Measurements from ENCODE around the gene RNF41. TPM values are rescaled to one million over a fixed set of nuclear protein-coding genes. Genes with fewer than 3 reads are reported as not detected.

Gene RNF41
- total and polyA plus RNA-seq, 2 of the 13 experiments (the other 11 are each of a cell fraction or from before 2014, with no cell fraction given): 27.1 to 39.4 TPM

Other genes with a start within 250 kb of the RNF41 start
- gene RAB5B, start 247.8 kb downstream of the RNF41 start, total RNA-seq (2016; rRNA removed; fragmentation: Illumina TruSeq; extraction: Trizol): 26.0 and 33.1 TPM in 2 replicates
- 68.3 and 70.4 TPM in 2 replicates for gene RAB5B, start 247.8 kb downstream of the RNF41 start, polyA plus RNA-seq (2011; rRNA removed)
- gene SUOX, start 224.6 kb downstream of the RNF41 start, total RNA-seq (2016; rRNA removed; fragmentation: Illumina TruSeq; extraction: Trizol): 23.9 and 24.6 TPM in 2 replicates
- gene SUOX, start 224.6 kb downstream of the RNF41 start, polyA plus RNA-seq (2011; rRNA removed): 25.9 and 28.9 TPM in 2 replicates
- gene IKZF4, start 200.9 kb downstream of the RNF41 start, total RNA-seq (2016; rRNA removed; fragmentation: Illumina TruSeq; extraction: Trizol): 0.58 and 0.76 TPM in 2 replicates
- 2.2 TPM in 2 replicates for gene IKZF4, start 200.9 kb downstream of the RNF41 start, polyA plus RNA-seq (2011; rRNA removed)
- 421 and 486 TPM in 2 replicates for gene RPS26, start 180.0 kb downstream of the RNF41 start, total RNA-seq (2016; rRNA removed; fragmentation: Illumina TruSeq; extraction: Trizol)
- gene RPS26, start 180.0 kb downstream of the RNF41 start, polyA plus RNA-seq (2011; rRNA removed): 137 and 150 TPM in 2 replicates
- 55.2 and 93.6 TPM in 2 replicates for gene ERBB3, start 141.8 kb downstream of the RNF41 start, total RNA-seq (2016; rRNA removed; fragmentation: Illumina TruSeq; extraction: Trizol)
- gene ERBB3, start 141.8 kb downstream of the RNF41 start, polyA plus RNA-seq (2011; rRNA removed): 358 and 371 TPM in 2 replicates
- gene PA2G4, start 117.4 kb downstream of the RNF41 start, total RNA-seq (2016; rRNA removed; fragmentation: Illumina TruSeq; extraction: Trizol): 240 and 281 TPM in 2 replicates
- gene PA2G4, start 117.4 kb downstream of the RNF41 start, polyA plus RNA-seq (2011; rRNA removed): 115 and 147 TPM in 2 replicates
- 4,012 and 4,443 TPM in 2 replicates for gene RPL41, start 105.3 kb downstream of the RNF41 start, total RNA-seq (2016; rRNA removed; fragmentation: Illumina TruSeq; extraction: Trizol)
- 6,595 and 7,670 TPM in 2 replicates for gene RPL41, start 105.3 kb downstream of the RNF41 start, polyA plus RNA-seq (2011; rRNA removed)
- gene ZC3H10, start 103.7 kb downstream of the RNF41 start, total RNA-seq (2016; rRNA removed; fragmentation: Illumina TruSeq; extraction: Trizol): 1.9 and 2.3 TPM in 2 replicates
- gene ZC3H10, start 103.7 kb downstream of the RNF41 start, polyA plus RNA-seq (2011; rRNA removed): 0.70 and 0.98 TPM in 2 replicates
- 30.1 and 66.9 TPM in 2 replicates for gene ESYT1, start 93.7 kb downstream of the RNF41 start, total RNA-seq (2016; rRNA removed; fragmentation: Illumina TruSeq; extraction: Trizol)
- gene ESYT1, start 93.7 kb downstream of the RNF41 start, polyA plus RNA-seq (2011; rRNA removed): 71.0 and 80.1 TPM in 2 replicates
- 75.7 and 76.5 TPM in 2 replicates for gene MYL6B, start 69.3 kb downstream of the RNF41 start, total RNA-seq (2016; rRNA removed; fragmentation: Illumina TruSeq; extraction: Trizol)
- 81.4 and 88.7 TPM in 2 replicates for gene MYL6B, start 69.3 kb downstream of the RNF41 start, polyA plus RNA-seq (2011; rRNA removed)
- 1,192 and 1,778 TPM in 2 replicates for gene MYL6, start 63.6 kb downstream of the RNF41 start, total RNA-seq (2016; rRNA removed; fragmentation: Illumina TruSeq; extraction: Trizol)
- 983 and 1,127 TPM in 2 replicates for gene MYL6, start 63.6 kb downstream of the RNF41 start, polyA plus RNA-seq (2011; rRNA removed)
- 13.1 and 21.3 TPM in 2 replicates for gene SMARCC2, start 32.4 kb downstream of the RNF41 start, total RNA-seq (2016; rRNA removed; fragmentation: Illumina TruSeq; extraction: Trizol)
- gene SMARCC2, start 32.4 kb downstream of the RNF41 start, polyA plus RNA-seq (2011; rRNA removed): 21.0 and 24.1 TPM in 2 replicates
- 31.2 and 33.2 TPM in 2 replicates for gene NABP2, start 2.4 kb upstream of the RNF41 start, total RNA-seq (2016; rRNA removed; fragmentation: Illumina TruSeq; extraction: Trizol)
- 27.9 and 35.5 TPM in 2 replicates for gene NABP2, start 2.4 kb upstream of the RNF41 start, polyA plus RNA-seq (2011; rRNA removed)
- gene SLC39A5, start 8.1 kb upstream of the RNF41 start, total RNA-seq (2016; rRNA removed; fragmentation: Illumina TruSeq; extraction: Trizol): 39.7 and 101 TPM in 2 replicates
- 59.7 and 80.6 TPM in 2 replicates for gene SLC39A5, start 8.1 kb upstream of the RNF41 start, polyA plus RNA-seq (2011; rRNA removed)
- 7.8 and 22.0 TPM in 2 replicates for gene ANKRD52, start 36.5 kb upstream of the RNF41 start, total RNA-seq (2016; rRNA removed; fragmentation: Illumina TruSeq; extraction: Trizol)
- 9.2 and 11.2 TPM in 2 replicates for gene ANKRD52, start 36.5 kb upstream of the RNF41 start, polyA plus RNA-seq (2011; rRNA removed)
- gene COQ10A, start 45.0 kb upstream of the RNF41 start, total RNA-seq (2016; rRNA removed; fragmentation: Illumina TruSeq; extraction: Trizol): 18.6 and 21.0 TPM in 2 replicates
- 35.3 and 37.3 TPM in 2 replicates for gene COQ10A, start 45.0 kb upstream of the RNF41 start, polyA plus RNA-seq (2011; rRNA removed)
- gene CS, start 78.4 kb upstream of the RNF41 start, total RNA-seq (2016; rRNA removed; fragmentation: Illumina TruSeq; extraction: Trizol): 175 and 243 TPM in 2 replicates
- gene CS, start 78.4 kb upstream of the RNF41 start, polyA plus RNA-seq (2011; rRNA removed): 173 and 177 TPM in 2 replicates
- 246 and 356 TPM in 2 replicates for gene CNPY2, start 94.1 kb upstream of the RNF41 start, total RNA-seq (2016; rRNA removed; fragmentation: Illumina TruSeq; extraction: Trizol)
- 250 and 285 TPM in 2 replicates for gene CNPY2, start 94.1 kb upstream of the RNF41 start, polyA plus RNA-seq (2011; rRNA removed)
- gene PAN2, start 112.1 kb upstream of the RNF41 start, total RNA-seq (2016; rRNA removed; fragmentation: Illumina TruSeq; extraction: Trizol): 14.8 and 27.2 TPM in 2 replicates
- gene PAN2, start 112.1 kb upstream of the RNF41 start, polyA plus RNA-seq (2011; rRNA removed): 61.1 and 68.5 TPM in 2 replicates
- 0.35 and 0.51 TPM in 2 replicates for gene IL23A, start 117.0 kb upstream of the RNF41 start, total RNA-seq (2016; rRNA removed; fragmentation: Illumina TruSeq; extraction: Trizol)
- 0.33 and 0.72 TPM in 2 replicates for gene IL23A, start 117.0 kb upstream of the RNF41 start, polyA plus RNA-seq (2011; rRNA removed)
- gene STAT2, start 138.2 kb upstream of the RNF41 start, total RNA-seq (2016; rRNA removed; fragmentation: Illumina TruSeq; extraction: Trizol): 41.6 and 43.5 TPM in 2 replicates
- 84.6 and 107 TPM in 2 replicates for gene STAT2, start 138.2 kb upstream of the RNF41 start, polyA plus RNA-seq (2011; rRNA removed)
- gene APOF, start 140.9 kb upstream of the RNF41 start, total RNA-seq (2016; rRNA removed; fragmentation: Illumina TruSeq; extraction: Trizol): 1.7 and 3.3 TPM in 2 replicates
- gene APOF, start 140.9 kb upstream of the RNF41 start, polyA plus RNA-seq (2011; rRNA removed): 23.9 and 27.5 TPM in 2 replicates
- gene TIMELESS, start 227.5 kb upstream of the RNF41 start, total RNA-seq (2016; rRNA removed; fragmentation: Illumina TruSeq; extraction: Trizol): 20.3 and 25.6 TPM in 2 replicates
- gene TIMELESS, start 227.5 kb upstream of the RNF41 start, polyA plus RNA-seq (2011; rRNA removed): 3.7 and 4.0 TPM in 2 replicates
- gene MIP, start 232.7 kb upstream of the RNF41 start, total RNA-seq (2016; rRNA removed; fragmentation: Illumina TruSeq; extraction: Trizol): not detected in 2 replicates
- 0.14 TPM in 1 of 2 replicates, not detected in the other for gene MIP, start 232.7 kb upstream of the RNF41 start, polyA plus RNA-seq (2011; rRNA removed)
- gene SPRYD4, start 246.7 kb upstream of the RNF41 start, total RNA-seq (2016; rRNA removed; fragmentation: Illumina TruSeq; extraction: Trizol): 4.1 and 4.5 TPM in 2 replicates
- gene SPRYD4, start 246.7 kb upstream of the RNF41 start, polyA plus RNA-seq (2011; rRNA removed): 3.6 and 3.9 TPM in 2 replicates

Measured in HepG2 (cell line).